GM19463 (cell line): ENCODE measurements around the gene PRX.
"Not testable (repeated sequence)": the region's sequence is repeated elsewhere in the genome, so short reads cannot be mapped to it uniquely, and the experiment has no call there.

Experiments
- ATAC-seq: cut with Tn5 transposase; IDR thresholded peaks from one replicate; pipeline ENCODE4 v1.9.1; 2021; ENCODE audit warnings: mild to moderate bottlenecking, moderate library complexity; ENCODE audit not compliant: unreplicated experiment

The PRX gene

DNA sequence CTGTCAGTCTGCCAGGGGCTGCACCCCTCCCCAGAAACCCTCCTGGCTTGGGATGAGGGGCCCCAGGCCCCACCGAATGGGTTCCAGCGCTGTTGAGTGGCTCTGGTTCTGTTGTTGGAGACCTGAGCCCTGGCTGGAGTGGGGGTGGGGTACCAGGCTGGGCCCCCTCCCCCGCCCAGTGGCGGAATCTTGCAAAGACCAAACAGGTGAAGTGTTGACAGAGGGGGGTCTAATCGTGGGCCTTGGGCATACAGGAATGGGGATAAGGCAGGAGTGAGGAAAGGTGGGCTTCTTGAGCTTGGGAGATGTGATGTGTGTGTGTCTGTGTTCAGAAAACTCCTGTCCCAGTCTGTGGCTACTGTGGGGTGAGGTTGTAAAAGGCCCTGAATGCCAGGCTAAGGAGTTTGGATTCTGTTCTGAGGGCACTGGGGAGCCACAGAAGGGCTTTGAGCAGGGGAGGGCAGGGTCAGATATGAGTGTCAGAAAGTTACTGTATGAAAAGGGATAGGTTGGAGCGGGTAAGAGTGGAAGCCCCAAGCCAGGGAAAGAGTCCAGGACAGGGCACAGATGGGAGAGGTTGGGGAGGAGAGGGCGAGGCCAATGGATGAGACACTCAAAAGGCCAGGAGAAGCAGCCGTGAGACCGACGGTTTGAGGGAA is 23.0 kb downstream of the PRX start, which contains the start of gene HIPK4:
Gene HIPK4, minus strand, starts transcription at position 98 of the 659 bp plus-strand sequence. CDS start 279 bp downstream, outside the sequence.
- ATAC-seq, result no peak

DNA sequence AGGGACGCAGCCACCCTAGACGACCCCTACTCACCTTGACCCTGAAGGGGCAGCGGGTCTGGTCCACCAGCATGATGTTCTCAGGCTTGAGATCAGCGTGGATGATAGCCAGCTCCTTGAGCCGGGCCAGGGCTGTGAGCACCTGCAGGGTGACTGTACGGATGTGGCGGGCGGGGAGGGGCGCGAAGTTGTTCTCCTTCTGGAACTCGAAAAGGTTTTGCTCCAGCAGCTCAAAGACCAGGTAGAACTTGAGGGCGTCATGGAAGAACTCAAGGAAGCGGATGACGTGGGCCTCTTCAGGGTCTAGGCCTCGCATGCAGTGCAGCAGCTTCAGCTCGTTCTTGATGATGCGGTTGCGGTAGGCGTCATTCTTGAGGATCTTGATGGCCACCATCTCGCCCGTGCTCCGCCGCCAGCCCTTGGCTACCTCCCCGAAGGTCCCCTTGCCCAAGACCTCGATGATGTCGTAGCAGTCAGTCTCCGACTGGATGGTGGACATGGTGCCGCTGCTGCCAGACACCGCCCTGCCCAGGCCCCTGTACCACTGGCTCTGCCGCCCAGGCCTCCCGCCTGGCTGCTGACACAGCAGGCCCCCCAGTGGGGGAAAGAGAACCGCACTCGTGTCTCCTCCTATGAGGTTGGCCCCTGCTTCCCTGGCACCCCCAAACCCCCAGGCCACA is 23.6 kb downstream of the PRX start:
- no peak for ATAC-seq

DNA sequence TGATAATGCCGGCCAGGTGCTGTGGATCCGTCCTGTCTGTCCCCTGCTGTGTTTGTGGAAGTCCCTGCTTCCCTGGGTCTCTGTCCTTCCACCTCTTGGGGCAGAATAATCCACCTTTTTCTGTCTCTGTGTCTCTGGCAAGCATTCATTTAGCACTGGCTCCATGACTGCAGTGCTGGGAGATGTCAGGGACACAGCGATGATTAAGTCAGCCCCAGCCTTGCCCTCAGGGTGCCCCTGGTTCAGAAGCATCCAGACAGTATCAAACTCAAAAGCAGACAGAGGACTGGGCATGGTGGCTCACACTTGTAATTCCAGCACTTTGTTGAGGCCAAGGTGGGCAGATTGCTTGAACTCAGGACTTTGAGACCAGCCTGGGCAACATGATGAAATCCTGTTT is 24.7 kb downstream of the PRX start:
- no peak for ATAC-seq

DNA sequence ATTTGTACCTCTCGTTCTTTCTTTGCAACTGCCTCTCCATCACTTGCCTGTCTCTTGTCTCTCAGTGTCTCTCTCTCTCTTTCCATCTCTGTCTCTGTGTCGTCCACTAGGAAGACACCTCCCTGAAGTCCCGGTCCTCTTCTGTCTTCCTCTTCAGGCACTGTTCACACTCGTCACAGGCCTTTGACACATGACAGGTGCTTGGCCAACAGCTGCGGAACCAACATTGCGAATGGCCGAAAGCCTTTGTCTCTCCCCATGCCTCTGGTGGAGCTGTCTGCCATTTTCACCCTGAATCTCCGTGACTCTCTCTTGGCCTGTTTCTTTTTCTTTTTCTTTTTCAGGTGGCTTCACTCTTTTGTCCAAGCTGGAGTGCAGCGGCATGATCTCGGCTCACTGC is 26.0 kb downstream of the PRX start:
- ATAC-seq, result no peak

DNA sequence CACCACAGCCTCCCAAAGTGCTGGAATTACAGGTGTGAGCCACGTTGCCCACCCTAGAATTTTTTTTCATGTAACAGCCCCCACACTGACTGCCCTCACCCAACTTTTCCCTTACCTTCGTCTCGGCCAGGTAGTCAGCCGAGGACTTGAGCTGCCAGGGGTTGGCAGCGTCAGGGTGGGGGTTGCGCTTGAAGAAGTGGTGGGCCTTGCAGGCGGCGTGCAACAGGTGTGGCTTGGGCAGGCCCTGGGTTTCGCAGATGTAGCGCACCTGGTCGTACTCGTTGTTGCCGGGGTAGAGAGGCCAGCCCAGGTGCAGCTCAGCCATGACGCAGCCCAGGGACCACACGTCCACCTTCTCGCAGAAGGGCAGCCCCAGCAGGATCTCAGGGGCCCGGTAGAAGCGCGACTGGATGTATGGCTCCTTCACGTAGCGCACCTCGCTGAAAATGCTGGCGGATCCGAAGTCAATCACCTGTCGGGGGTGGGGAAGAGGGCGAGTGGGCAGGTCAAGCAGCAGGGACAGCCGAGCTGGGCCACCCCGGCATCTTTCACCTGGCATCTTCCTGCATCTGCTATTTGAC is 29.4 kb downstream of the PRX start:
- no peak for ATAC-seq

DNA sequence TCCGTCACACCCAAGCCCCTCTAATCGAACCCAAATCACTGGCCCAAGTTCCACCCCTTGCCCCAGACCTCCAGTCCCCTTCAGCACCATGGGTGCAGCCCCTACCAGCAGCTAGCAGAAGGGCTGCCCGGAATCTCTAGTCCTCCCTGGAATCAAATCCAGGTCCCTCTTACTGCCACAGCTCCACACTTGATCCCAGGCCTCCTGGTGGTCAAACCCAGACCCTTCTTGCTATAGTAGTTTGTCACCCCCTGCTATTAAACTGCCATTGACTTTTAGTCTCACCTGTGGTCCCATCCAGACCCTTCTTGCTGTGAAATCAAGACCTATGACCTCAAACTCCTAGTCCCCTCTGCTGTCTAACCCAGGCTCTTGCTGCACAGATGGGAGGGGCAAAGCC is 31.9 kb downstream of the PRX start:
- no peak for ATAC-seq

DNA sequence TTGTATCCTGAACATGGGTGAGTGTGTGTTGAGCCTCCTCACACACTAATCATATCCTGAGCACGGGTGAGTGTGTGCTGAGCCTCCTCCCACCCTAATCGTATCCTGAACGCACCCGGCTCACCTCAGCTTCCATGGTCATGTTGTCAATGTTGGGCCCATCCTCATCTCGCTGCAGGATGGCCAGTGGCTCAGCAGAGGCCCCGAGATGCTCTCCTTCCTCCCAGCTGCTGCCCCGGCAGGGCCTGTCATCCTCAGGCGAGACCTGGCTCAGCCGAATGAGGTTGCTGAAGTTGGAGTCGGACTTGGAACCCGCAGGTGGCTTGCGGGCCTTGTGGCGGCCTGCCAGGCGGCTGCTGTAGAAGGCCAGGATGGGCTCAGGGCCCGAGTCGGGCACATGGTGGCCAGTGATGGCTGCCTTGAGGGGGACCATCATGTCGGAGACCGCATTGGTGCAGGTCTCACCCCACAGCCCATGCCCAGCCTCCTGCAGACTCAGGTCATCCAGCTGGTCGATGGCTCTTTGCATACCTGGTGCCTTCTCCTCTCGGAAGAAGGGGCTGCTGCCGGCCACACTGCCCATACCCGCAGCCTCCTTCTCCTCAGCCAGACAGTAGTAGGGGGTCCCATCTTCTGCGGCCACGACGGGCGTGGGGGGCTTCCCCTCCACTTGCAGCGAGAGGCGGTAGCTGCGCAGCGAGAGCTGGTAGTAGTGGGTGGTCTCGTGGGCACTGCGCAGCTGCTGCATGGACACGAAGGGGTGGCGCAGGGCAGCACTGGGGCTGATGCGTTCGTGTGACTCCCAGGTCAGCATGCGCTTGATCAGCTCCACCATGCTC is 32.8 kb downstream of the PRX start:
- ATAC-seq, result no peak

DNA sequence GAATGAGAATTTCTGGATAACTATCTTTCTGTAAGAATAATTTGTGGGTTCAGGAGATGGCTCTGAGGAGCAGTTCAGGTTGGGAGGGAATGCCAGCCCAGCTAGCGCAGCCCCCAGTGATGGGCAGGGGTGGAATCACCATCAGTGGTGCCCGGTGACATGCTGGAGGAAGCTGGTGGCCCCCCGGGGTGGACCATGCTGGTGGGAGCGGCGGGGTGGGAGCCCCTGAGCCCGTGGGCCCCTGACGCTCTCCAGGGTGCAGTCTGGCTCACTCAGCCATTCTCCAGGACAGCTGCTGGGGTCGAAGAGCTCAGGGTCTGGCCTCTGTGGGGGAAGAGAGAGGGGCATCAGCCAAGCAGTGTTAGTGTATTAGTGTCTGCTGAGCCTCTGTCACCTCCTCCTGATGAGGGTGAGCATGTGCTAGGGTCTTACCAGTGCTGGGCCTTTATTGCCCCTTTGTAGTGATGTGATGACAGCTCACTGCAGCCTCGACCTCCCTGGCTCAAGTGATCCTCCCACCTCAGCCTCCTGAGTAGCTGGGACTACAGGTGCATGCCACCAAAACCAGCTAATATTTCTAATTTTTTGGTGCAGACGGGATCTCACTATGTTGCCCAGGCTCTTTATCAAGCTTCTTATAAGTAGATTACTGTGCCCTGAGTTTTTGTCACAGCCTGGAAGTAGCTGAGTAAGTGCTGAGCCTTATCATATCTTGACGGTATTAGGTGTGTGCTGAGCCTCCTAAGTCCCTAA is 33.6 kb downstream of the PRX start:
- ATAC-seq, result no peak

DNA sequence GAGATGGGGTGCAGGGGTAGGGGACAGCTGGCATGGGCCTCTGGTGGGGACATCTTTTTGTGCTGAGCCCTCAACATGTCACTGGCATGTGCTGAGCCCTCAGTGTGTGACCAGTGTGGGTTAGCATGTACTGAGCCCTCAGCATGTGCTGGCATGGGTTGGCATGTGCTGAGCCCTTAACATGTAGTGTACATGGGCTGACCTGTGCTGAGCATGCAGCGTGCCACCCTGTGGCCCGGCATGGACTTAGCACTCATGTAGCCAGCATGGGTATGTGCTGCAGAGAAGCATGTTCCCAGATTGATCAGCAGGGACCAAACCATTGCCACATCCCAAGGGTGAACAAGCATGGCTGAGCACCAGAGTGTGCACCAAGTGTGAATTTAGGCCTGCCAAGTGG is 34.7 kb downstream of the PRX start:
- no peak for ATAC-seq

DNA sequence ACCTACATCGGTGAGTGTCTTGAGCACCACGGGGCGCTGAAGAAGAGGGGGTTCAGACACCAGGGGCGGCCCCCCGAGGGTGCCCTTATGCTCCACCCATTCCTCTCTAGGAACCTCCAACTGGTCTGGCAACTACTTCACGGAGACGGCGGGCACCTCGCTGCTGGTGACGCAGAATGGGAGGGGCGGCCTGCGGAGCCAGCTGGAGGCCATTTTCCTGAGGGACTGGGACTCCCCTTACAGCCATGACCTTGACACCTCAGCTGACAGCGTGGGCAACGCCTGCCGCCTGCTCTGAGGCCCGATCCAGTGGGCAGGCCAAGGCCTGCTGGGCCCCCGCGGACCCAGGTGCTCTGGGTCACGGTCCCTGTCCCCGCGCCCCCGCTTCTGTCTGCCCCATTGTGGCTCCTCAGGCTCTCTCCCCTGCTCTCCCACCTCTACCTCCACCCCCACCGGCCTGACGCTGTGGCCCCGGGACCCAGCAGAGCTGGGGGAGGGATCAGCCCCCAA is 35.2 kb downstream of the PRX start:
- no peak for ATAC-seq

DNA sequence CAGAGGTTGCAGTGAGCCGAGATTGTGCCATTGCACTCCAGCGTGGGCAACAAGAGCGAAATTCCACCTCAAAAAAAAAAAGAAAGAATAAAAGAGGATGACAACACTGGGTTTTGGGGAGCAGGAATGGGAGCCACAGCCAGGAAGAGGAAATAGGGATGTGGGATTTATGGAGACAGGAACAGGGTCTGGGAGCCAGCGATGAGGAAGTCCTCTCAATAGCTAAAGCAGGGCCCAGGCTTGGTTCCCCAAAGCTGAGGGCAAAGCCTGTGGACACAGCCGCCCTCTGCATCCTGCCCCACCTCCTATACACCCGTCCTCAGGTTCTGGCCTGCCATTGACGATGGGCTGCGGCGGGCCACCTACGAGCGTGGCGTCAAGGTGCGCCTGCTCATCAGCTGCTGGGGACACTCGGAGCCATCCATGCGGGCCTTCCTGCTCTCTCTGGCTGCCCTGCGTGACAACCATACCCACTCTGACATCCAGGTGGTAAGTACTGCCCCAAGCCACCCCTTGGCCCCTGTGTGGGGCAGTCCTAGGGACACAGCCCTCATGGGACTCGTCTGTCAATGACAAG is 36.8 kb downstream of the PRX start:
- no peak for ATAC-seq

DNA sequence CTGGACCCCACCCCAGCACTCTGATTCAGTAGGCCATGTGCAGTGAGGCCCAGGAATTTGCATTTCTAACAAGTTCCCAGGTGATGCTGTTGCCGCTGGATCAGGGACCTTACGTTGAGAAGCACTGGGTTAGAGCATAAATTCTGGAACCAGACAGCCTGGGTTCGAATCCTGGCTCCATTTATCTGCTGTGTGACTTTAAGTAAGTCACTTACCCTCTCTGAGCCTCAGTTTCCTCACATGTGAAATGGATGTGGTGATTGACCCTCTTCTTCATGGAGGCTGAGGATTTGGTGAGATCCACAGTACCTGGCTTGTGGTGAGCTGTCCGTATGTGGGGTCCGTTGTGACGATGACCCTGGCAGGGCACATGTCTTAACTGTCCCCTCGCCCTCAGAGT is 39.1 kb downstream of the PRX start:
- ATAC-seq, result no peak

DNA sequence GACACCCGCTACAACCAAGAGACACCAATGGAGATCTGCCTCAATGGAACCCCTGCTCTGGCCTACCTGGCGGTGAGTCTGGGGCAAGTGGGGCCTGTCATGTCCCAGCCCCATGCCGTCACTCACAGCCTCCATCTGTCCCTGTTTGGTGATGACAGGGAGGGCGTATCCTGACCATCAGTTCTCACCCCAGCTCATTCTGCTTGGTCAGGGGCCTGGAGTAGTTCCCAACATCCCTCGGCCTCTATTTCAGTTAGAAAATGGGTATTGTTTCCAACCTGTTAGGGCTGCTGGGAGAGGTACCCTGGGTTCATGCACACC is 41.4 kb downstream of the PRX start:
- no peak for ATAC-seq

DNA sequence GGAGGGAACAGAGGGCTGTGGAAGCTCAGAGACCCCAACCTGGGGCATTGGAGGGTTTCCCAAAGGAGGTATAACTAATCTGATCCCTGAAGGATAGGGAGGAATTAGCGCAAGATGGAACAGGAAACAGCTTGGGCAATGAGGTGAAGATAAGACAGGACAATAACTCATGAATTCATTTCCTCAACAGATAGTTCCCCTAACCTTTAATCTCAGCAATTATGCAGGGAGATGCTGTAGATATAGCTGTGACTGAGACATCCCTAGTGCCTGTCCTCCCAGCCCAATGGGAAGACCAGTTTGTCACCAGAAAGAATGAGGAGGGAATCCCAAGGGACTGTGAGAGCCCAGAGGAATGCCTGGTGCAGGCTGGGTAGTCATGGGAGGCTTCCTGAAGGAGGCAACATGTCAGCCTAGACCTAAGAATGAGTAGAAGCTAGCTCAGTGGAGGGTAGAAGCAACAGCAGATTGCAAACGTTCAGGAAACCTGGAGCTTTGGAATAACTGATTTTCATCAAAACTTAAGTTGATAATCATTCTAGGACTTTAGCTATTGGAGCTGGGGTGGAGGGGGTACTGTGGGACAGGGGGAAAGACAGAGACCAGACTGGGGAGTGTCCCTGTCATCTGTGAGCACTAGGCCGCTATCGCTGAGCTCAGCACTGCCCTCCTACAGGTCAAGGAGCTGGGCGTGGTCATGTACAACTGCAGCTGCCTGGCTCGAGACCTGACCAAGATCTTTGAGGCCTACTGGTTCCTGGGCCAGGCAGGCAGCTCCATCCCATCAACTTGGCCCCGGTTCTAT is 42.0 kb downstream of the PRX start:
- ATAC-seq, result no peak

DNA sequence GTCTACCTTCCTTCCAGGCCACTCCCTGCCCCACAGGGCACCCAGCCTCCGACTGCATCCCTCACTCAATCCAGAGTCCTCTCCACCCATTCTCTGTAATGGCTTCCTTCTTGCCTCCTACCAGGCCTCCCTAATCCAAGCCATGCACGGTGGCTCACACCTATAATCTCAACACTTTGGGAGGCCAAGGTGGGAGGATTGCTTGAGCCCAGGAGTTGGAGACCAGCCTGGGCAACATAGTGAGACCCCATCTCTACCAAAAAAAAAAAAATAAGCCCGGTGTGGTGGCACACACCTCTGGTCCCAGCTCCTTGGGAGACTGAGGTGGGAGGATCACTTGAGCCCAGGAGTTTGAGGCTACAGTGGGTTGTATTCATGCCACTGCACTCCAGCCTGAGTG is 42.9 kb downstream of the PRX start:
- ATAC-seq, result not testable (repeated sequence)

DNA sequence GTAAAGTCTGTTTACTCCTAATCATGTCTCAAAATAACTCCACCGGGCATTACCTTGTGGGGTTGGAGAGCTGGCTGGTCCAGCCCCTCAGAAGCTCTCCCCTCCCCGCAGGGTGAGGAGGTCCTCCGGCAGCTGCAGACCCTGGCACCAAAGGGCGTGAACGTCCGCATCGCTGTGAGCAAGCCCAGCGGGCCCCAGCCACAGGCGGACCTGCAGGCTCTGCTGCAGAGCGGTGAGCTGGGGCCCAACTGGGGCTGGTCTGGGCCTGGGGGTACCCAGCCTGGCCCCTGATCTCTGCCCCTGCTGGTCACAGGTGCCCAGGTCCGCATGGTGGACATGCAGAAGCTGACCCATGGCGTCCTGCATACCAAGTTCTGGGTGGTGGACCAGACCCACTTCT is 43.4 kb downstream of the PRX start:
- ATAC-seq, result no peak

DNA sequence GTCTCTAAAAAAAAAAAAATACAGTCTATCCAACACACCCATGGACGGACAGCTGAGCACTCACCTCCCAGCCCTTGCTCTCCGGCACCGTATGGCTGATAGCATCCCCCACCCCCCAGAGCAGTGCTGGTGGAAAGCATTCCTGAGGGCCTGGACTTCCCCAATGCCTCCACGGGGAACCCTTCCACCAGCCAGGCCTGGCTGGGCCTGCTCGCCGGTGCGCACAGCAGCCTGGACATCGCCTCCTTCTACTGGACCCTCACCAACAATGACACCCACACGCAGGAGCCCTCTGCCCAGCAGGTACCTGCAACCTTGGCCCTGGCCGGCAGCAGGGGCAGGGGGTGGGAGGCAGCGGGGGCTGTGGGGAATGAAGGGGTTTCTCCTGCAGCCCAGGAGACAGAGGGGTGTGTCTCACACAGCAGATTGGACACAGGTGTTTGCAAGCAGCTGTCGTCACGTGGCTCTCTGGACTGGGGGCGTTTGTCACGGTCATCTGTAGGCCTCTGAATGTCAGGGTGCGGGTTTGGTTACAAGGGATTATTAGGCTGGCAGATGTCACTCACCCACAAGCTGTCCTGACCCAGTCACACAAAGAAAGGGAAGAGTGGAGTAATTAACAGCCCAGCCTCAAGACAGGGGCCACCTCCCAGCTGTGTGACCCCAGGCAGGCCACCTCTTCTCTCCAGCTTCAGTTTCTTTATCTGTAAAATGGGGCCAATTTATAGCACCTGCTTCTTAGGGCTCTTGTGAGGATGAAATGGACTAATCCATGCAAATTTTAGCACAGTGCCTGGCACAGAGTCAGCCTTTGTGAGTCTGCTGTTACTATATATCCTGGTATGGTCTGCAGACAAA is 45.4 kb downstream of the PRX start:
- no peak for ATAC-seq

DNA sequence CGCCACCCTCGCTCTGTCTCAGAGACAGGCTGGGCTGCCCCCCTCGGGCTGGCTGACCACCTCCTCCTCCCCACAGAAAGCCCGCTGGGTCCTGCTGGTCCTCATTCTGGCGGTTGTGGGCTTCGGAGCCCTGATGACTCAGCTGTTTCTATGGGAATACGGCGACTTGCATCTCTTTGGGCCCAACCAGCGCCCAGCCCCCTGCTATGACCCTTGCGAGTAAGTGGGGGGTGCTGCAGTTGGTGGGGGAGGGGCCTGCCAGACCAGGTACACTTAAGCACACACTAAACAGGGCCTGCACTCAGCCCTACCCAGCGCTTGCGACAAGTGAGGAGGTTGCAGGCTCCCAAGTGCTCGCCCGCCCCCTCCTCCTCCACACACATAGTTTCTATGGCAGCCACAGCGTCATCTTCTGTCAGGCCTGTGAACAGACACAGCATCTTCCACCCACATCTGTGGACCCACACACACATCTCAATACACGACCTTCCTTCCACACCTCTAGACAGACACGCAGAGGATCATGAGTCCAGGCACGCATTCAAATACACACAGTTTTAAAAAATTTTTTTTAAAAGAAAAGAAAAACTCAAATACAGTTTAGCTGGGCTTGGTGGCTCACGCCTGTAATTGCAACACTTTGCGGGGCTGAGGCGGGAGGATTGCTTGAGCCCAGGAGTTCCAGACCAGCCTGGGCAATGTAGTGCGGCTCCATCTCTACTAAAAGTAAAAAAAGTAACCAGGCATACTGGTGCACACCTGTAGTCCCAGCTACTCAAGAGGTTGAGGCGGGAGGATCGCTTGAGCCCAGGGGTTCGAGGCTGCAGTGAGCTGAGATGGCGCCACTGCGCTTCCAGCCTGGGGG is 46.2 kb downstream of the PRX start:
- no peak for ATAC-seq
